GM12892 (cell line): ENCODE measurements around the gene PDCD1.
"Not testable (repeated sequence)": the region's sequence is repeated elsewhere in the genome, so short reads cannot be mapped to it uniquely, and the experiment has no call there.

Source experiments
- DNase-seq: peaks from one replicate; pipeline ENCODE4 v3.0.0; 2011; ENCODE audit not compliant: insufficient read length
- FAIRE-seq: peaks from 2 replicates; lab custom pipeline; 2011; peaks lifted over from hg19 to GRCh38; lab: Jason Lieb, UNC
- POLR2A ChIP-seq: IDR thresholded peaks from 2 replicates; pipeline ENCODE4 v1.6.1; 2011; ENCODE audit warnings: low read depth, low read length, control low read depth
- POLR2AphosphoS5 ChIP-seq: IDR thresholded peaks from 2 replicates; pipeline ENCODE4 v1.6.1; 2011; ENCODE audit warnings: low read depth, low read length, control low read depth
- TAF1 ChIP-seq: IDR thresholded peaks from 2 replicates; pipeline ENCODE4 v1.6.1; 2011; ENCODE audit warnings: low read depth, mild to moderate bottlenecking, control low read depth, low read length, borderline replicate concordance

The PDCD1 gene

DNA sequence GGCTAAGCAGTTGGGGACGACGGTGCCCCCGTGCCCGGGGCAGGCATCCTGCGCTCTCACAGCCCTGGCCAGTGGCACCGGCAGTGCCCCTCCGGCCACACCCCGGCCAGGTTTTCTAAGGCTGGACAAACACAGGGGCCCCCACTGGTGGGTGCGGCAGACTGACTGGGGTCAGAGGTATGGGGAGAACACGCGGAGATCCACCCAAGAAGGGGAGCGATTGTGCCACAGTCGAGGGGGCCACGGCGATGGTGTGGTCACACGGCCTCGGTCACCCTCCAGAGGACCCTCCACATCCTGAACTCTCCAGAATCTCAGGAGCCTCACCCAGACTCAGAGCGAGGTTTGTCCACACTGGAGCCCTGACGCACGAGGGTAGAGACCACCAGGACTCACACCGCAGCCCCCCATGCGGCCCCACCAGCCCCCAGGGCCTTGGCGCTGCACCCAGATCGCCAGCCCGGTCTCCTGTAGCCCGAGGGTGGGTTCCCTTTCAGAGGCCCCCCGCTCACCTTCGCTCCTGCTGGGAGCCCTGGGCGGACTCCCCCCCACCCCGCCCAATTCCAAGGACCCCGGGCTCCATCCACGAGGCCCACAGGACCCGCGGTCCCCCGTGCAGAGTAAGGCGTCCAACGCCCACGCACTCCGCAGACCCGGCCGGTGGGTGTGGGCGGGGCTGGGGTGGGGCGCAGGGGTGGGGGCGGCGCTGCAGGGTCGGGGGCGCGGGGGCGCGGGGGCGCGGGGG is 15.2 kb downstream of the PDCD1 start:
- no peak for FAIRE-seq
- DNase-seq: peak; percentile 28
- TF ChIP-seq POLR2AphosphoS5 (no peak), TAF1 (no peak), POLR2A (no peak)

DNA sequence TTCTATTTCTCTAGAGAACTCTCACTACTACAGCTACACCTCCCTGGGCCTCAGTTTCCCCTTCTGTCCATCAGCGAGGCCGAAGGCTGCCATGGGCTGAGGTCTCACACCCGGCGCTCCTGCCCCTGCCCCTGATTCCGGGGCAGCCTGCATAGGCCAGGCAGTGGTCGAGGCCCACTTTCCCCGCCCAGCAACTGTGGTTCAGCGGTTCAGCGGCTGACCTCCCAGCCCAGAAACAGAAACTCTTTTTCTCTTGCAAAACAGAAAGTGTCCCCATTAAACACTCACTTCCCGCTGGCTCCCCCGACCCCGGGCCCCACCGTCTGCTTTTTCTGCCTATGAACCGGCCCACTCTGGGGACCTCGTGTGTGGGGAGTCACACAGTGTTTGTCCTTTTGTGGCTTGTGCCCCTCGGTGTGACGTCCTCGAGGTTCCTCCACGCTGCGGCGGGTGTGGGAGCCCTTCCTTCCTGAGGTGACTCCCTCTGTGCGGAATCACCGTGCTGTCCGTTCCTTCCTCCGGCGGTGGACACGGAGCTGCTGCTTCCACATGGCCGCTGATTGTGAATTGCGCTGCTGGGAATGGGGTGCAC is 16.0 kb downstream of the PDCD1 start:
- DNase-seq: peak; percentile 70
- FAIRE-seq: peak; percentile 69
- no peak for TF ChIP-seq TAF1
- no peak for TF ChIP-seq POLR2A
- TF ChIP-seq POLR2AphosphoS5: no peak

DNA sequence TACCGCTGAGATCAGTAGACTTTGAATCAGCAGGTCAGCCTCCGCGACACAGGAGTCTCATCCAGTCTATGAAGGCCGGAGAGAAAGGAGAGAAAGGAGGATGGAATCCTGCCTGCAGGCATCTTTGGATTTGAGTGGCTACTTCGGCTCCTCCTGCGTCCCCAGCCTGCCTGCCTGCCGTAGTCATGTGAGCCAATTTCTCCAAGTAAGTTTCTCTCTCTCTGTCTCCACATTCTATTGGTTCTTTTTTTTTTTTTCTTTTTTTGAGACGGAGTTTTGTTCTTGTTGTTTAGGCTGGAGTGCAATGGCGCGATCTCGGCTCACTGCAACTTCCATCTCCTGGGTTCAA is 16.7 kb downstream of the PDCD1 start:
- FAIRE-seq: no peak
- no peak for TF ChIP-seq POLR2A
- TF ChIP-seq POLR2AphosphoS5: no peak
- no peak for TF ChIP-seq TAF1
- no peak for DNase-seq

DNA sequence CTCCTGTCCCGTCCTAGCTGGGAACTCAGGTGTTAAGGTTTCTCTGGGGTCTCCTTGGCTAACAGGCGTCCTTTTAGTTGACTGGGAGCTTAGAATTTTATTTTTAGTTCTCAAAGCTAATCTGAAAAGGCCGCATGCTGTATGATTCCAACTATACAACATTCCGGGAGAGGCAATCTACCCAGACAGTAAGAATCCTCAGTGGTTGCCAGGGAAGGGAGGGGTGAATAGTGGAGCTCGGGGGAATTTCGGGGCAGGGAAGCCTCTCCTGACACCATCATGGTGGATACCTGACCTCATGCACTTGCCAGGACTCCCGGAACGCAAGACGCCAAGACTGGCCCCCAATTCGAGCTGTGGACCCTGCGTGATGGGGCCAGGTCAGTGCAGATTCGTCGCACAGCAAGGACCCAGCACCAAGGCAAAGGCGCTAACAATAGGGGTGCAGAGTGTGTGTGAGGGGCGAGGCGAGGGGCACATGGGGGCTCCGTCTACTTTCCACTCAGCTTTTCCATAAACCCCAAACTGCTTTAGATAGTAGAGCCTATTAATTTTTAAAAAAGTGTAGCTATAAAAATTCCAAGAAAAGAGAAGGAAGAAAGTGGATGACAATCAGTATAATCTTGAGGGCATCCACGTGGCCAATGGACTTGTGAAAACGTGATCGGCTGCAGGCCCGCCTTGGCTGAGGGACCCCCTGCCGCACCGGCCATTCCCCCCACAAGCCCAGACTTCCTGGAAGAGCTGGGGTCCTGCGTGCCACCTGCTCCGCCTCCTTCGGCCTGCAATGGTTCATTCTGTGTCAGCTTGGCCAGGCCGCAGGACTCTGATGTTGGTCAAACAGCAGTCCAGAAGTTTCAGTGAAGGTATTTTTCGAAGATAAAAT is 17.3 kb downstream of the PDCD1 start:
- TF ChIP-seq POLR2A (no peak), POLR2AphosphoS5 (no peak), TAF1 (no peak)
- FAIRE-seq (no peak), DNase-seq (no peak)

DNA sequence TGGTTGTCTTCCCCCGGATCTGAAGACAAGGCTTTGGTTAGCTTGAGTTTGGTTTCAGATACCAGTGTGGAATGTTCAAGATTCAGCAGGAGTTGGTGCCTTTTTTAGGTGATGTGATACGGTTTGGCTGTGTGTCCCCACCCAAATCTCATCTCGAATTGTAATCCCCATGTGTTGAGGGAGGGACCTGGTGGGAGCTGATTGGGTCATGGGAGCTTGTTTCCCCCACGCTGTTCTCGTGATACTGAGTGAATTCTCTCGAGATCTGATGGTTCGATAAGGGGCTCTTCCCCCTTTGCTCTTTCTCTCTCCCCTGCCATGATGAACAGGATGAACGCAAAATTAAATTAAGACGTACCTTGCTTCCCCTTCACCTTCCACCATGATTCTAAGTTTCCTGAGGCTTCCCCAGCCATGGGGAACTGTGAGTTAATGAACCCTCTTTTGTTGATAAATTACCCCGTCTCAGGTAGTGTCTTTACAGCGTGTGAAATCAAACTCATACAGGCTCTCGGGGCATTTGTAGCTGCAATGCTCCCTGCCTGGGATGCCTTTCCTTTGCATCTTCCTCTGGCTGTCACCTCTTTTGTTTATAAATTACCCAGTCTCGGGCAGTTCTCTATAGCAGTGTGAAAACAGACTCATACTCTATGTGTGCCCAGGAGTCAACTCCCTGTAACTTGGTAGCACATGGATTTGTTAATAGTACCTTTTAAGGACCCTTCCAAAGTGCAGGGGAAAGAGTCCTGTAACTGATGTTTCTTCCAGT is 21.3 kb downstream of the PDCD1 start:
- TF ChIP-seq POLR2A (no peak), TAF1 (no peak), POLR2AphosphoS5 (no peak)
- DNase-seq (no peak), FAIRE-seq (no peak)

DNA sequence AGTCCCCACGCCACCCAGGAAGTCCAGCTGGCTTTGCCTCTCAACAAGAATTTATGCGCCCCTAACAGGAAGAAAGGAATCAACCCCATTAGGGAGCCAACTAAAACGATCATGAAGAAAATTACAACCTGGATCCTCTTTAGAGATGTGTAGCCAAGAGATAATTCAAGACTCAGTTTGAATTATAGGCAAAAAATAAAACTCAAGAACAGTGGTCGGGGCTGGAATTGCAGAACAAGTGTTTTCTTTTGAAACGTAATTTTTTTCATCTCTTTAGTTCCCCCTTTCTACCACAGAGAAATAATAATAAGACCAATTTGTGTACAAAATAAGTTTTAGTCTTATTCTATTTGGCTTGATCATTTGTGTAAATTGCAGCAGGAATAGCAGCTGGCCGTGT is 22.4 kb downstream of the PDCD1 start:
- DNase-seq (no peak), FAIRE-seq (no peak)
- TF ChIP-seq TAF1 (no peak), POLR2A (no peak)

DNA sequence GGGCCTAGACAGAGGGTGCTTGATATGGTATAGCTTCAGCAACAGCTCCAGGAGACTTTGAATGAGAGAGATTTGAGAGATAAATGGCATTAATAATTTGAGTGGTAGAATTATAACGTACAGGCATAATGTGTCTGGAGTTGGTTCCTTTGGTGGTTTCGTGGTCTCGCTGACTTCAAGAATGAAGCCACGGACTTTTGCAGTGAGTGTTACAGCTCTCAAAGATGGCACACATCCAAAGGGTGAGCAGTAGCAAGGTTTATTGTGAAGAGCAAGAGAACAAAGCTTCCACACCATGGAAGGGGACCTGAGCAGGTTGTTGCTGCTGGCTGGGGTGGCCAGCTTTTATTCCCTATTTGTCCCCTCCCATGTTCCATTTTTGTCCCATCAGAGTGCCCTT is 23.1 kb downstream of the PDCD1 start:
- DNase-seq (no peak), FAIRE-seq (no peak)
- no peak for TF ChIP-seq POLR2AphosphoS5
- no peak for TF ChIP-seq TAF1
- no peak for TF ChIP-seq POLR2A

DNA sequence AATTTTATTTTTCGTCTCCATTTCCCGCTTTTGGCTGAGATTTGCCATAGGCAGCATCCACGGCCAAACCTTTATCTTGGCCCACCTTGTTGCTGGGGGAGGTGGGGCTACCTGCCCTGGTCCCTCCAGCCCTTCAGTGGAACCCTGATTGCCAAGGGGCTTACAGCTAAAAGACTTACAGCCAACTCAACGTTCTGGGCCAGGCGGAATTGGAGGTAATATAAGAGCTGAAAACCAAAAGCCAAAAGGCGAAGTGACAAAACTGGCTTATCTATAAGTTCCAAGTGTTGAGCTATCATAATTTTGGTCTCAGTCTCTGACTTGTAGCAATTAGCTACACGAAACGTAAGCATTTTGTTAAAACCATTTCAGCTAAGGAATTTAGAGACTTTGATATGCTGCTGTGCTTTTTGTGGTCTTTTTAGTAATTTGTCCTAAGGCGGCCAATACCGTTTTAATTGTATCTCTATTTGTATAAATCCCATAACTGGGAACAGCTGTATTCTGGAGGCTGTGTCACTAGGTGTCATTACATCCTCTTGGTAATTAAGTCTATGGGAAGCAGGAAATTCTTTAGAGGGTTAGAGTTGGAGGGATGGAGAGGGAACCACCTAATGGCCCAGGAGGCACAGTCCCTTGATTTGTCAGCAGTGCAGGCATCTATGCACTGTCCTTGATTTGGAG is 24.0 kb downstream of the PDCD1 start:
- DNase-seq: no peak
- TF ChIP-seq TAF1 (no peak), POLR2A (no peak), POLR2AphosphoS5 (no peak)
- no peak for FAIRE-seq

DNA sequence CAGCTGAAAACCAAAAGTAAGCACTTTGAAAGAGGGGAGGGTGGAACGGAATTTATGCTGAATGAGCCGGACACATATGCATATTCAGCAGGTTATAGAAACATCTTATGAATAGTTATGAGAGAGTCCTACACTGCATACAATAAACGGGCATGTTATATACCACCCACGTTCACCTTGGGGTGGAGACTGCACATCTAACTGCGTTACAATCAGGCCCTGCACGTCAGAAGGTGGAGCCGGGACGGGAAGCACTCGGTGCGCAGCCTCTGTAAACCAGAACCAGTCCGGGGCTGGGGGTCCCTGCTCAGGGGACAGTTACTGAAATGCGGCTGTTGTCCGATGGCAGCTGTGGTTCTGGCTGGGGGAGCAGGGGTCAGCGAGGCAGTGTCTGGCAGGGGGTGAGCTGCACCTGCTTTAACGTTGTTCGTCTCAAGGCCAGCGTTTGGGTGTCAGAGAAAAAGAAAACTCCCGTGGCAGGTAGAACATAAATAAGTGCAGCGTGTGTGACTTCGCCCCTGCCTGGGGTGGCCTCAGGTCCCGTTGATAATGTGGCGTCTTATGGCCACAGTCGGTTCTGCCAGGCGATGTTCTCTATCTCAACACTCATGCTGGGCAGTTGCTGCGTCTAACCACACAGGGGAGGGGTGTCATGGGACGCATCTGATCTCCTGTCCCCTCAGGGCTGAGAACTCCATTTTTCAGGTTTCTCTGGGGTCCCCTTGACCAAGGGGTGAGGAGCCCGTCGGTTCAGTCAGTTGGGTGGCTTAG is 24.8 kb downstream of the PDCD1 start:
- DNase-seq, FAIRE-seq: not testable (repeated sequence)

DNA sequence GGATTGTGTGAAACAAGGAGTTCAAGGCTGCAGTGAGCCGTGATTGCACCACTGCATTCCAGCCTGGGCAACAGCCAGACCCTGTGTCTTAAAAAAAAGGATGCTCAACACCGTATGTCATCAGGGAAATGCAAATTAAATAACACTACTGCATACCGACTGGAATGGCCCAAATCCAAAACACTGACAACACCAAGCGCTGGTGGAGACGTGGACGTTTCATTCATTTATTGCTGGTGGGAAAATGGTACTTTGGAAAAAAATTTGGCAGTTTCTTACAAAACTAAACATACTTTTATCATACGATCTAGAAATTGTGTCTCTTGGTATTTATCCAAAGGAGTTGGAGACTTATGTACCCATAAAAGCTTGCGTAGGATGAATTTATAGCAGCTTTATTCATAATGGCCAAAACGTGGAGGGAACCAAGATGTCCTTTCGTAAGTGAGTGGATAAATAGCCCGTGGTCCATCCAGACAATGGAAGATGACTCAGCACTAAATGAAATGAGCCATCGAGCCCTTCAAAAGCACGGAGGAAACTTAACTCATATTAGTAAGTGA is 25.5 kb downstream of the PDCD1 start:
- FAIRE-seq (no peak), DNase-seq (no peak)
- TF ChIP-seq TAF1 (no peak), POLR2AphosphoS5 (no peak), POLR2A (no peak)
